ENCODE measurements around the gene DENND2D. TPM values are rescaled to one million over a fixed set of nuclear protein-coding genes. Genes with fewer than 3 reads are reported as not detected.

Gene DENND2D
- total and polyA plus RNA-seq, 7 donors, result 2.3 to 77.0 (median 5.9) TPM

- peaks cover 0 to 40% (median 25%) of the 10 kb centered on the region in 4 donors for H3K4me1 ChIP-seq
- TF ChIP-seq EP300 (IDR thresholded peaks at IDR 0.05) (no peak), CTCF (IDR thresholded peaks at IDR 0.05) (no peak)
- no peak for DNase-seq
- no peaks in the 10 kb centered on the region for H3K9me3 ChIP-seq
- no peaks in the 10 kb centered on the region for H3K27me3 ChIP-seq
- intact Hi-C loops (cut with DNase I), result loop anchor here (5.0 kb wide), 1 partner anchor 307 kb away; the partner anchor contains the start of genes ATP5PB and WDR77
- H3K27ac ChIP-seq, result peak overlapping the region; percentile 90 to 98 (median 94)
- peaks cover 0 to 12% (median 0%) of the 10 kb centered on the region in 4 donors for H3K36me3 ChIP-seq
- 0 to 1% methylated on average over 9 of the region's 9 CpGs for WGBS, 2 donors
- peak overlapping the region; percentile 81 to 99 (median 89) for H3K4me3 ChIP-seq
These were observed 59.8 kb downstream of the DENND2D start for GRCh38 chr1:111140680-111140967.

- intact Hi-C loops (cut with DNase I), result loop anchor here (5.0 kb wide), 1 partner anchor 307 kb away; the partner anchor contains the start of genes ATP5PB and WDR77
- WGBS, 2 donors, result 0% methylated on average over 68 of the region's 68 CpGs
- Histone ChIP-seq H3K4me1 (peaks cover 0 to 40% (median 25%) of the 10 kb centered on the region in 4 donors), H3K27me3 (no peaks in the 10 kb centered on the region), H3K4me3 (peak within 1 kb of the TSS; percentile 81 to 99 (median 89)), H3K36me3 (peaks cover 0 to 17% (median 0%) of the 10 kb centered on the region in 4 donors), H3K27ac (peak within 1 kb of the TSS; percentile 90 to 98 (median 94)), H3K9me3 (no peaks in the 10 kb centered on the region)
- TF ChIP-seq EP300 (IDR thresholded peaks at IDR 0.05) (no peak), CTCF (IDR thresholded peaks at IDR 0.05) (no peak), POLR2A (IDR thresholded peaks at IDR 0.05) (peak; percentile 27 to 46), POLR2AphosphoS5 (IDR thresholded peaks at IDR 0.05) (peak; percentile 50 to 77 (median 74))
- peak; percentile 95 for DNase-seq
These were observed 60.3 kb downstream of the DENND2D start, which contains the start of the genes CEPT1 and DRAM2 for GRCh38 chr1:111139956-111140679. Gene CEPT1 (plus strand): TSS chr1:111140223. CDS start chr1:111147715, 7,492 bp downstream. Gene DRAM2 (minus strand): TSS chr1:111140093. CDS start chr1:111131554, 8,539 bp downstream.

- H3K9me3 ChIP-seq, result no peaks in the 10 kb centered on the region
- peak overlapping the region; percentile 81 to 99 (median 89) for H3K4me3 ChIP-seq
- 0 to 1% methylated on average over 33 of the region's 33 CpGs for WGBS, 2 donors
- no peaks in the 10 kb centered on the region for H3K27me3 ChIP-seq
- intact Hi-C loops (cut with DNase I), result no loop called here
- peaks cover 0 to 40% (median 25%) of the 10 kb centered on the region in 4 donors for H3K4me1 ChIP-seq
- peaks cover 0 to 21% (median 0%) of the 10 kb centered on the region in 4 donors for H3K36me3 ChIP-seq
- TF ChIP-seq EP300 (IDR thresholded peaks at IDR 0.05), result no peak
- peak in 1 of 4 donors; percentile 13 for TF ChIP-seq POLR2AphosphoS5 (IDR thresholded peaks at IDR 0.05)
- TF ChIP-seq POLR2A (IDR thresholded peaks at IDR 0.05), result no peak
- TF ChIP-seq CTCF (IDR thresholded peaks at IDR 0.05), result no peak
- peak overlapping the region; percentile 90 to 98 (median 94) for H3K27ac ChIP-seq
- no peak for DNase-seq
These were observed 61.0 kb downstream of the DENND2D start for GRCh38 chr1:111139324-111139955.

Small RNA genes within 50 kb of the gene (small RNA-seq; reads per million reads assigned to genes)
- gene AL355816.1, result 0 reads per million in 3 donors

Other genes starting within 250 kb of the DENND2D start
- 10 to 100 TPM in 1 of 4 donors, 1 to 10 TPM in 3; 4.5 to 10.3 (median 5.6) TPM for gene LRIF1, start 236.7 kb downstream of the DENND2D start, total RNA-seq
- 10 to 100 TPM in 1 of 3 donors, 1 to 10 TPM in 2; 4.2 to 10.3 (median 6.0) TPM for gene LRIF1, start 236.7 kb downstream of the DENND2D start, polyA plus RNA-seq
- 10 to 100 TPM; 47.6 to 69.6 (median 54.5) TPM for gene DRAM2, start 60.6 kb downstream of the DENND2D start, total RNA-seq
- 10 to 100 TPM; 27.0 to 58.4 (median 44.9) TPM for gene DRAM2, start 60.6 kb downstream of the DENND2D start, polyA plus RNA-seq
- gene CEPT1, start 60.4 kb downstream of the DENND2D start, total RNA-seq, result 10 to 100 TPM; 23.8 to 41.0 (median 30.6) TPM
- gene CEPT1, start 60.4 kb downstream of the DENND2D start, polyA plus RNA-seq, result 10 to 100 TPM in 1 of 3 donors, 1 to 10 TPM in 2; 7.2 to 29.5 (median 7.2) TPM
- gene CHI3L2, start 27.1 kb upstream of the DENND2D start, total RNA-seq, result 1 to 10 TPM in 2 of 4 donors, under 1 TPM in 1, not detected in 1; 0.71 to 2.6 (median 1.8) TPM
- gene CHI3L2, start 27.1 kb upstream of the DENND2D start, polyA plus RNA-seq, result 10 to 100 TPM in 1 of 3 donors, not detected in 2; 11.0 TPM
- gene CHIA, start 90.2 kb upstream of the DENND2D start, total RNA-seq, result not detected
- not detected for gene CHIA, start 90.2 kb upstream of the DENND2D start, polyA plus RNA-seq
- 1 to 10 TPM; 1.4 to 5.5 (median 2.2) TPM for gene OVGP1, start 227.1 kb upstream of the DENND2D start, total RNA-seq
- 1 to 10 TPM in 2 of 3 donors, under 1 TPM in 1; 0.69 to 1.9 (median 1.8) TPM for gene OVGP1, start 227.1 kb upstream of the DENND2D start, polyA plus RNA-seq
- 10 to 100 TPM; 16.3 to 23.8 (median 20.1) TPM for gene WDR77, start 248.6 kb upstream of the DENND2D start, total RNA-seq
- 10 to 100 TPM; 13.8 to 29.5 (median 15.5) TPM for gene WDR77, start 248.6 kb upstream of the DENND2D start, polyA plus RNA-seq
- 100 to 1,000 TPM; 157 to 217 (median 196) TPM for gene ATP5PB, start 248.8 kb upstream of the DENND2D start, total RNA-seq
- gene ATP5PB, start 248.8 kb upstream of the DENND2D start, polyA plus RNA-seq, result 100 to 1,000 TPM; 515 to 849 (median 620) TPM